IPS-18c (cell line): ENCODE measurements around the gene PLEKHF1.
A peak's percentile ranks its signal among the peaks of the same experiment; 100 is the strongest.
"Not testable (repeated sequence)": the region's sequence is repeated elsewhere in the genome, so short reads cannot be mapped to it uniquely, and the experiment has no call there.

Experiments
- H3K4me3 ChIP-seq: 2 replicates; pipeline ENCODE4 v1.7.0; 2013; ENCODE audit warnings: low read depth, mild to moderate bottlenecking, low read length, moderate library complexity; ENCODE audit not compliant: insufficient read depth
- H3K9me3 ChIP-seq: one replicate; pipeline ENCODE4 v1.6.1; 2013; ENCODE audit warnings: mild to moderate bottlenecking, low read length, moderate library complexity; ENCODE audit not compliant: control insufficient read depth, insufficient read depth

Gene PLEKHF1

GRCh38 chr19:29702963-29703320 is 37.7 kb downstream of the PLEKHF1 start:
- Histone ChIP-seq H3K4me3 (no peak overlapping the region), H3K9me3 (no peaks in the 10 kb centered on the region)

GRCh38 chr19:29704562-29705558 is 39.6 kb downstream of the PLEKHF1 start:
- Histone ChIP-seq H3K4me3 (no peak overlapping the region), H3K9me3 (no peaks in the 10 kb centered on the region)

DNA sequence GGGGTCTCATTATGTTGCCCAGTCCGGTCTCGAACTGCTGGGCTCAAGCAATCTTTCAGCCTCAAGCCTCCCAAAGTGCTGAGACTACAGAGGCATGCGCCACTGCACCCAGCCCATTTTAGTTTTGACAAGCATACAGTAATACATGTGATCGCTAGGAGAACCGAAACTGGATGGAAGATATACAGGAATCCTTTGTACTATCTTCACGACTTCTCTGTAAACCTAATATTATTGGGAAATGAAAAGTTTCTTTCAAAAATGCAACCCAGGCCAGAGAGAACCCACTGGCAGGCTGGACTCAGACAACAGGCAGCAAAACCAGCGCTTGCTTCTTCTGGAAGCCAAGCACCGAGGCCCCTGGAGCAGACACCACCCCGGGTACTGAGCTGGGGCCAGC is 40.4 kb downstream of the PLEKHF1 start:
- Histone ChIP-seq H3K9me3 (no peaks in the 10 kb centered on the region), H3K4me3 (no peak overlapping the region)

DNA sequence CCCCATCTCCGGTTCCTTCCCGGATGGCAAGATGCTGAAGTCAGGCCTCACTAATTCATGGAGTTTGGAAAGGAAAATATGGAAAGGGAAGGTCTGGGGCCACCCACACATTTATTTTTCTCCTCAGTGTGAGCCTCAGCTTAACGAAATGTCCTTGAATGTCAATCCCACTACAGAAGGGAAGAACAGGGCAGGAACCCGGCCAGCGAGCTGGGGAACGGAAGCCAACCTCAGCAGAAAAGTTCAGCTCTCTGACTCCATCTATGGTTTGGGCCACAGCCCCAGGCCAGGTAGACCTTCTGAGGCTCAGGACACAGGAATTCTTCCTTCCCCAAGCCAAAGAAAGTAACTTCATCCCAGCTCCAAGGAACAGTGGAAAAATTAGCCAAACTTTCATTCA is 41.4 kb downstream of the PLEKHF1 start:
- Histone ChIP-seq H3K9me3 (no peaks in the 10 kb centered on the region), H3K4me3 (no peak overlapping the region)

- Histone ChIP-seq H3K4me3 (no peak overlapping the region), H3K9me3 (no peaks in the 10 kb centered on the region)
Observed at GRCh38 chr19:29708554-29709439, 43.5 kb downstream of the PLEKHF1 start.

DNA sequence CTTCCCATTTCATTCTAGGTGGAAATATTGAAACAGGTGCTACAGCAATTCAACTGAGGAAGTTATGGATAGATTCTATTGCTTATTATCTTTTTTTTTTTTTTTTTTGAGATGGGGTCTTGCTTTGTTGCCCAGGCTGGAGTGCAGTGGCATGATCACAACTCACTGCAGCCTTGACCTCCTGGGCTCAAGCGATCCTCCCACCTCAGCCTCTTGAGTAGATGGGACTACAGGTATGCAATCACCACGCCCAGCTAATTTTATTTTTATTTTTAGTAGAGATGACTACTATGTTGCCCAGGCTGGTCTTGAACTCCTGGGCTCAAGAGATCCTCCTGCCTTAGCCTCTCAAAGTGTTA is 44.2 kb downstream of the PLEKHF1 start:
- not testable (repeated sequence) for H3K4me3 ChIP-seq, H3K9me3 ChIP-seq

GRCh38 chr19:29711584-29712132 is 46.4 kb downstream of the PLEKHF1 start:
- no peak overlapping the region for H3K4me3 ChIP-seq
- H3K9me3 ChIP-seq: no peaks in the 10 kb centered on the region

DNA sequence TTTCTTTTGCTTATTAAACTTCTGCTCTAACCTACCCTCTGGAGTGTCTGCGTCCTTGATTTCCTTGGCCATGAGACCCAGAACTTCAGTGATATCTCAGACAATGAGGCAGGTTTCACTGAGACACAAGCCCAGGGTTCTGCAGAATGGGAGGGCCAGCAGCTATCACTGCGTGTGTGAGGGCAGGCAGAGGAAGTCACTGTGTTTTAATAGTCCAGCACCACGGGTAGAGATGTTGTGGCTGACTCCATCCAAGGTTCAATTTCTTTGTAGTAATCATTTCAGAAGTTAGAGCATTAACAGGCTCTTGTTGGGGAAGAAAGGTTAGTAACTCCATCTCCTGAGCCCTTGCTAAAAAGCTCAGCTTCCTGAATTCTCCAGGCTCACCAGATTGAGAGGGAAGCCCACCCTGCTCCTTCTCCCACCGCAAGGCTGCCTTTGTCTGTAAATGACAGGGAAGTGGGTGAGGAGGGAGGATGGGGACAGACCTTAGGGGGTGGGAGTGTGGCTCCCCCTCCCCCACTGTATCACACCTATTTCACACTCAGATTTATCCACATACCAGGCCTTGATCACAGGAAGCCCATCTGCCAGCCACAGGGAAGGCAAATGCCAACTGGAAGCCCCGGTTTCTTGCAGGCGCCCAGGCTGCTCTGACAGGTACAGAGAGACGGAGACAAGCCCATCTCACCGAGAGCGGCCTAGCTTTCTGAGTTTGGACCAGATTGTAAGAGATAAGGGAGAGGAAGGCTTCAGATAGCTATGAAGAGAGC is 47.7 kb downstream of the PLEKHF1 start:
- H3K9me3 ChIP-seq: no peaks in the 10 kb centered on the region
- no peak overlapping the region for H3K4me3 ChIP-seq

DNA sequence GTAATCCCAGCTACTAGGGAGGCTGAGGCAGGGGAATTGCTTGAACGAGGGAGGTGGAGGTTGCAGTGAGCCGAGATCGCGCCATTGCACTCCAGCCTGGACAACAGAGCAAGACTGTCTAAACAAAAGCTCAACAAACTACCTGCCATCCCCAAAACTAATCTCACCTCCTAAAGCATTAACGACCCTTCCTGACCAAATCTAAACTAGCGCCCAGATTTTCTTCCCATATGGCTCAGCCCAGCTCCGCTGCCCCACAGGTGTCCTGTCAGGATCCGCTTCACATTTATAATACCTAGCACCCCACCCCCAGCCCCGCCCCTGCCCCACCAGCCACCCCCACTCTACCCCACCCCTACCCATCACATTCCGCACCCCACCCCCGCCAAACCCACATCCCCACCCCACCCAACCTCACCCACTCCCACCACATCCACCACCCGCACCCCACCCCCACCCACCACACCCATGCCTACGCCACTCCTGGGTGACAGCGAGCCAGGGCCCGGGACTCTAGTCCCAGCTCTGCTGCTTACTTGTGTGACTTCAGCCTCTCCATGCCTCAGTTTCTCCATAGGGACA is 49.2 kb downstream of the PLEKHF1 start:
- Histone ChIP-seq H3K4me3 (peak overlapping the region; percentile 73), H3K9me3 (no peaks in the 10 kb centered on the region)

DNA sequence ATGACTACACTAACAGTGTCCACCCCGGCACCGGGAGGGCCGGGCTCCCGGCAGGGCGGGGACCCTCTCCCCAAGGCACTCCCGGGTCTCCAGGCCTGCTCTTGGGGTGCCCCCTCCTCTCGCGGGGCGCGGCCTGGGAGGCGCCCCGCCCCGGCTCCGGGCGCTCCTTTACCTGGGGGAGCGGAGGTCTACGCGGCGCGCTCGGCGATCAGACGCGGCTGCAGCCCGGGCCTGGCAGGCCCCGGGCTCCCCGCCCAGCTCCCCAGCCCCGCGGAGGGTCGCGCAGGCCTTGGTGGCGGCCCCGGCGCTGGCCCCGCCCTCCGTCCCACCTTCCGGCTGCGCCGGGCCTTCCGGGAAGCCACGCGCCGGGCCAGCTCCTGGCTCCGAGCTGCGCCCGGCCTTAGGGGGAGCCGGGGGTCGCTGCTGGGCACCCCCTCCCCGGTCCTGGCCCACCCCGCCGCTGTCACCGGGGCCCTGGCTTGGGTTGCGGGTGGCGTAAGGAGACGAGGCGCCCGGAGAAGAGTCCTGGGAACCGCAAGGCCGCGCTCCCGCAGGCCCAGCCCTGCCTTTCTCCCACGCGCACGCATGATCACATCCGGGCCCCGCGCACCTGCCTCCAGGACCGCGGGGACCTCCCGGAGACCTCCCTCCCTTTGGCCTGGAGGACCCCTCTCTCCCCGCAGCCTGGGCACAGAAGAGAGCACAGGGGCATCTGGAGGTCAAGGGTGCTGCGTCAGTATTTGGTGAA is 49.9 kb downstream of the PLEKHF1 start, which contains the start of gene C19orf12:
TSS of gene C19orf12 (minus strand) at position 309 of the 748 bp plus-strand sequence. CDS start 6,848 bp downstream, outside the sequence.
- H3K4me3 ChIP-seq: peak within 1 kb of the TSS; percentile 73
- no peaks in the 10 kb centered on the region for H3K9me3 ChIP-seq

GRCh38 chr19:29715701-29716581 is 50.7 kb downstream of the PLEKHF1 start:
- H3K4me3 ChIP-seq: peak overlapping the region; percentile 73
- H3K9me3 ChIP-seq: no peaks in the 10 kb centered on the region

DNA sequence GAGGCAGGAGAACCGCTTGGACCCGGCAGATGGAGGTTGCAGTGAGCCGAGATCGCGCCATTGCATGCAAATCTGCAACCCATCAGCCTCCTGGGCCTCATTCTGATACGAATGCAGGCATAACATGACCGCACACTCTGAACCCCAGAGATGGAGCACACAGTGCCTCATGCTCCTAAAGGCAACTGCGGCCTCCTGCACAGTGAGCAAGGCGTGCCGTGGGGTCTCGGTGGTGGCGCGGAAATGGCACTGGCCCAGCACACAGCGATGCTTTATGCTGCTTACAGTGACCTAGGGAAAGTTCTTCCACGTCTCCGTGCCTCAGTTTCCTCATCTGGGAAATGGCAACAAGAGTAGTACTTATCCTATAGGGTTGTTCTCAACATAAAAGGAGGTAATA is 51.8 kb downstream of the PLEKHF1 start:
- H3K9me3 ChIP-seq: no peaks in the 10 kb centered on the region

GRCh38 chr19:29724102-29724641 is 58.9 kb downstream of the PLEKHF1 start:
- no peak overlapping the region for H3K4me3 ChIP-seq
- H3K9me3 ChIP-seq: no peaks in the 10 kb centered on the region

More for the DNA sequence above, 51.8 kb downstream of the PLEKHF1 start:
- no peak overlapping the region for H3K4me3 ChIP-seq

DNA sequence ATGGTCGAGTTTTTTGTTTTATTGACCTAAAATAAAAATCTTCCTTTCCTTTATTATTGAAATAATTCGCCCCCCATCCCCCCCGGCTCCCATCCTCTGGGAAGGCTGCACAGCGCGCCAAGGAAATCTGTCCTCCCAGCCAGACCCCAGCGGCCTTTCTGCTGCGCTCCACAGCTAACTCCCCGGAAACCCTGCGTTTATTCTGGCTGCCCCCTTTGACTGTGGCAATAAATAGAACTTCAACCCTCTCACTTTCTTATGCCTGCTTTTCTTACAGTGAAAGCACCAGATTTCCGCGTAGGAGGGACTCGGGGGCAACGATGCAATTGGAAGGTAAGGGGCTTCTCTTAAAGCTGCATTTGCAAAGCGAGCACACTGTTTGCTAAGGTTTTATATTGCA is 59.5 kb downstream of the PLEKHF1 start:
- Histone ChIP-seq H3K9me3 (no peaks in the 10 kb centered on the region), H3K4me3 (no peak overlapping the region)
